Neural cell (in vitro differentiated cells): ENCODE measurements around the gene CERT1.

Experiments
- CTCF ChIP-seq: fragments of 450-650 bp; IDR thresholded peaks from 2 replicates; pipeline ENCODE4 v1.5.1; 2014; ENCODE audit warnings: antibody characterized with exemption, mild to moderate bottlenecking, moderate library complexity; ENCODE audit not compliant: poor library complexity, severe bottlenecking
- EP300 ChIP-seq: fragments of 450-650 bp; conservative IDR thresholded peaks from 2 replicates; pipeline ENCODE4 v1.6.1; 2014; ENCODE audit warnings: antibody characterized with exemption, mild to moderate bottlenecking, moderate library complexity; ENCODE audit not compliant: poor library complexity, severe bottlenecking
- EZH2 ChIP-seq: fragments of 200-600, 300-800 bp; shearing (Covaris generic), sonication (generic); IDR thresholded peaks from 2 replicates; pipeline ENCODE4 v1.6.1; 2014; ENCODE audit warnings: antibody characterized with exemption, low read length, borderline replicate concordance, mild to moderate bottlenecking; ENCODE audit not compliant: insufficient read depth, poor library complexity, severe bottlenecking
- MXI1 ChIP-seq: fragments of 450-650 bp; conservative IDR thresholded peaks from 2 replicates; pipeline ENCODE4 v1.6.1; 2014; ENCODE audit warnings: antibody characterized with exemption, mild to moderate bottlenecking; ENCODE audit not compliant: poor library complexity, severe bottlenecking
- POLR2AphosphoS5 ChIP-seq: IDR thresholded peaks from 2 replicates; pipeline ENCODE4 v1.6.1; 2012
- RAD21 ChIP-seq: fragments of 450-650 bp; conservative IDR thresholded peaks from 2 replicates; pipeline ENCODE4 v1.6.1; 2014; ENCODE audit warnings: antibody characterized with exemption, mild to moderate bottlenecking, moderate library complexity
- REST ChIP-seq: IDR thresholded peaks from 2 replicates; pipeline ENCODE4 v1.6.1; 2012; ENCODE audit warnings: borderline replicate concordance
- TAF1 ChIP-seq: IDR thresholded peaks from 2 replicates; pipeline ENCODE4 v1.6.1; 2012; ENCODE audit warnings: low read depth

GRCh38 chr5:75338408-75338807 is 173.0 kb downstream of the CERT1 start:
- TF ChIP-seq EP300 (no peak), TAF1 (no peak), RAD21 (no peak), POLR2AphosphoS5 (no peak), CTCF (no peak), EZH2 (no peak), REST (no peak), MXI1 (no peak)
